HG03520 (cell line): ENCODE measurements around the gene UBA3.

Experiments used
- ATAC-seq: cut with Tn5 transposase; IDR thresholded peaks from one replicate; pipeline ENCODE4 v1.9.1; 2021; ENCODE audit warnings: mild to moderate bottlenecking, moderate library complexity; ENCODE audit not compliant: unreplicated experiment

Gene UBA3

GRCh38 chr3:69079269-69080159 lies 651 bp downstream of the UBA3 start:
- peak; percentile 23 for ATAC-seq

- no peak for ATAC-seq
Observed at GRCh38 chr3:69072928-69073327, 7.2 kb downstream of the UBA3 start.

GRCh38 chr3:69066121-69066520 lies 14.0 kb downstream of the UBA3 start:
- ATAC-seq: no peak

- no peak for ATAC-seq
Observed at GRCh38 chr3:69065318-69065964, 14.7 kb downstream of the UBA3 start.

- ATAC-seq: no peak
Observed at GRCh38 chr3:69063636-69064035, 16.5 kb downstream of the UBA3 start.

GRCh38 chr3:69059688-69060087 lies 20.5 kb downstream of the UBA3 start:
- no peak for ATAC-seq

- no peak for ATAC-seq
Observed at GRCh38 chr3:69058947-69059224, 21.3 kb downstream of the UBA3 start.

- peak; percentile 92 for ATAC-seq
Observed at GRCh38 chr3:69058180-69058946, 21.8 kb downstream of the UBA3 start.

- peak; percentile 6 for ATAC-seq
Observed at GRCh38 chr3:69052472-69052898, 27.7 kb downstream of the UBA3 start.

GRCh38 chr3:69051756-69052471 lies 28.3 kb downstream of the UBA3 start, which contains the start of gene TMF1:
TSS of gene TMF1 (minus strand) at chr3:69052333. CDS start at chr3:69052086, 247 bp downstream.
- peak; percentile 97 for ATAC-seq

GRCh38 chr3:69048990-69049389 lies 31.2 kb downstream of the UBA3 start:
- ATAC-seq: no peak

GRCh38 chr3:69044608-69045007 lies 35.6 kb downstream of the UBA3 start:
- no peak for ATAC-seq

GRCh38 chr3:69033470-69033869 lies 46.7 kb downstream of the UBA3 start:
- ATAC-seq: no peak

GRCh38 chr3:69032737-69033136 lies 47.4 kb downstream of the UBA3 start:
- ATAC-seq: no peak

GRCh38 chr3:69032142-69032541 lies 48.0 kb downstream of the UBA3 start:
- no peak for ATAC-seq

GRCh38 chr3:69031635-69032034 lies 48.5 kb downstream of the UBA3 start:
- ATAC-seq: no peak

- ATAC-seq: no peak
Observed at GRCh38 chr3:69020857-69021256, 59.3 kb downstream of the UBA3 start.

GRCh38 chr3:69020424-69020823 lies 59.7 kb downstream of the UBA3 start:
- no peak for ATAC-seq

- no peak for ATAC-seq
Observed at GRCh38 chr3:69016901-69017300, 63.3 kb downstream of the UBA3 start.

GRCh38 chr3:69016102-69016501 lies 64.1 kb downstream of the UBA3 start:
- no peak for ATAC-seq

GRCh38 chr3:69014022-69014580 lies 66.1 kb downstream of the UBA3 start:
- no peak for ATAC-seq
